Cardiac fibroblast (primary cell): ENCODE results near the gene DCX.

ENCODE experiments used
- DNase-seq, 2 donors: peaks; one replicate each; pipeline versions ENCODE4 v3.0.0 to v3.0.0-alpha.2; 2010; ENCODE audit warnings: low read depth in 2 of 2
- H3K4me3 ChIP-seq, 2 donors: replicated peaks in 1 of 2; 1 replicate in 1 of 2; 2 replicates in 1 of 2; pipeline ENCODE4 v1.5.1; 2011; ENCODE audit warnings: low read depth in 2 of 2, low read length in 2 of 2, mild to moderate bottlenecking in 2 of 2, moderate library complexity in 1 of 2
- CTCF ChIP-seq: IDR thresholded peaks from one replicate; pipeline ENCODE4 v1.5.1; 2011; ENCODE audit warnings: low read depth, mild to moderate bottlenecking, low read length, inconsistent platforms

DCX gene

GRCh38 chrX:111302284-111302683, 109.7 kb downstream of the DCX start:
- H3K4me3 ChIP-seq: no peak overlapping the region
- no peak for TF ChIP-seq CTCF
- no peak for DNase-seq

GRCh38 chrX:111288841-111289240, 123.2 kb downstream of the DCX start:
- H3K4me3 ChIP-seq: no peak overlapping the region
- TF ChIP-seq CTCF: no peak
- no peak for DNase-seq

GRCh38 chrX:111284631-111285293, 127.2 kb downstream of the DCX start:
- DNase-seq: no peak
- H3K4me3 ChIP-seq: no peak overlapping the region
- no peak for TF ChIP-seq CTCF

GRCh38 chrX:111283446-111283845, 128.5 kb downstream of the DCX start:
- H3K4me3 ChIP-seq: no peak overlapping the region
- TF ChIP-seq CTCF: no peak
- no peak for DNase-seq

GRCh38 chrX:111282991-111283390, 129.0 kb downstream of the DCX start:
- no peak for TF ChIP-seq CTCF
- no peak overlapping the region for H3K4me3 ChIP-seq
- no peak for DNase-seq

GRCh38 chrX:111282139-111282538, 129.9 kb downstream of the DCX start:
- DNase-seq: no peak

More at GRCh38 chrX:111282139-111282538, 129.9 kb downstream of the DCX start:
- TF ChIP-seq CTCF: no peak
- no peak overlapping the region for H3K4me3 ChIP-seq
